DND-41 (cell line): ENCODE results near the gene SAMD4B.
A peak's percentile ranks its signal among the peaks of the same experiment; 100 is the strongest.
"Not testable (repeated sequence)": the region's sequence is repeated elsewhere in the genome, so short reads cannot be mapped to it uniquely, and the experiment has no call there.

Experiments used
- ATAC-seq: fragments of 200-7000 bp; cut with Tn5 transposase; 3 replicates; pipeline ENCODE4 v1.9.1; 2021; ENCODE audit warnings: low read depth; ENCODE audit not compliant: insufficient read depth
- DNase-seq: peaks from one replicate; pipeline ENCODE4 v3.0.0-alpha.2; 2020
- H2AFZ ChIP-seq: 2 replicates; pipeline ENCODE4 v1.6.0; 2012; ENCODE audit warnings: low read depth, low read length
- H3K27ac ChIP-seq: 2 replicates; pipeline ENCODE4 v1.5.1; 2012; ENCODE audit warnings: low read length, inconsistent platforms
- H3K27me3 ChIP-seq: fragments of 200-600 bp; sonication (generic); 2 replicates; pipeline ENCODE4 v1.6.0; 2012; ENCODE audit warnings: low read length, mild to moderate bottlenecking, inconsistent platforms; ENCODE audit not compliant: insufficient read depth, poor library complexity
- H3K36me3 ChIP-seq: 2 replicates; pipeline ENCODE4 v1.5.1; 2012; ENCODE audit warnings: low read length, inconsistent platforms; ENCODE audit not compliant: insufficient read depth
- H3K4me1 ChIP-seq: 2 replicates; pipeline ENCODE4 v1.5.1; 2012; ENCODE audit warnings: mild to moderate bottlenecking, low read length; ENCODE audit not compliant: insufficient read depth
- H3K4me2 ChIP-seq: 2 replicates; pipeline ENCODE4 v1.6.0; 2012; ENCODE audit warnings: mild to moderate bottlenecking, moderate library complexity, low read length, inconsistent platforms; ENCODE audit not compliant: insufficient read depth
- H3K4me3 ChIP-seq, 2 experiments: fragments of 200-600 bp in 1 of 2; shearing (Covaris generic) in 1 of 2; 2 replicates each; pipeline ENCODE4 v1.5.1; 2012 to 2016; ENCODE audit warnings: inconsistent platforms in 2 of 2, low read length in 2 of 2, mild to moderate bottlenecking in 2 of 2, low read depth in 1 of 2, moderate library complexity in 1 of 2
- H3K79me2 ChIP-seq: 2 replicates; pipeline ENCODE4 v1.6.0; 2012; ENCODE audit warnings: low read length, inconsistent platforms; ENCODE audit not compliant: insufficient read depth
- H3K9ac ChIP-seq: 2 replicates; pipeline ENCODE4 v1.6.0; 2012; ENCODE audit warnings: low read depth, mild to moderate bottlenecking, inconsistent platforms, low read length, moderate library complexity
- H3K9me3 ChIP-seq: 2 replicates; pipeline ENCODE4 v1.5.1; 2012; ENCODE audit warnings: low read length, moderate library complexity, mild to moderate bottlenecking, inconsistent platforms; ENCODE audit not compliant: insufficient read depth, severe bottlenecking
- H4K20me1 ChIP-seq: 2 replicates; pipeline ENCODE4 v1.6.0; 2012; ENCODE audit warnings: low read length; ENCODE audit not compliant: insufficient read depth
- EZH2 ChIP-seq: IDR thresholded peaks from 3 replicates; pipeline ENCODE4 v1.6.1; 2012; ENCODE audit warnings: borderline replicate concordance, low read depth, mild to moderate bottlenecking, moderate library complexity, low read length, inconsistent platforms; ENCODE audit not compliant: severe bottlenecking
- TF ChIP-seq, protein P1 (sequence below): IDR thresholded peaks from 2 replicates; pipeline ENCODE4 v1.5.1; 2012; ENCODE audit warnings: borderline replicate concordance, low read length, moderate library complexity, mild to moderate bottlenecking; ENCODE audit not compliant: poor library complexity, severe bottlenecking; ENCODE audit errors: extremely low read depth

Gene SAMD4B

GRCh38 chr19:39328046-39328705 lies 14.0 kb upstream of the SAMD4B start:
- H3K9ac ChIP-seq, result no peak overlapping the region
- no peak for TF ChIP-seq EZH2
- TF ChIP-seq, protein P1, sequence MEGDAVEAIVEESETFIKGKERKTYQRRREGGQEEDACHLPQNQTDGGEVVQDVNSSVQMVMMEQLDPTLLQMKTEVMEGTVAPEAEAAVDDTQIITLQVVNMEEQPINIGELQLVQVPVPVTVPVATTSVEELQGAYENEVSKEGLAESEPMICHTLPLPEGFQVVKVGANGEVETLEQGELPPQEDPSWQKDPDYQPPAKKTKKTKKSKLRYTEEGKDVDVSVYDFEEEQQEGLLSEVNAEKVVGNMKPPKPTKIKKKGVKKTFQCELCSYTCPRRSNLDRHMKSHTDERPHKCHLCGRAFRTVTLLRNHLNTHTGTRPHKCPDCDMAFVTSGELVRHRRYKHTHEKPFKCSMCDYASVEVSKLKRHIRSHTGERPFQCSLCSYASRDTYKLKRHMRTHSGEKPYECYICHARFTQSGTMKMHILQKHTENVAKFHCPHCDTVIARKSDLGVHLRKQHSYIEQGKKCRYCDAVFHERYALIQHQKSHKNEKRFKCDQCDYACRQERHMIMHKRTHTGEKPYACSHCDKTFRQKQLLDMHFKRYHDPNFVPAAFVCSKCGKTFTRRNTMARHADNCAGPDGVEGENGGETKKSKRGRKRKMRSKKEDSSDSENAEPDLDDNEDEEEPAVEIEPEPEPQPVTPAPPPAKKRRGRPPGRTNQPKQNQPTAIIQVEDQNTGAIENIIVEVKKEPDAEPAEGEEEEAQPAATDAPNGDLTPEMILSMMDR, result peak; percentile 94
- H3K36me3 ChIP-seq, result peaks cover 61% of the 10 kb centered on the region
- H4K20me1 ChIP-seq, result peaks cover 37% of the 10 kb centered on the region
- no peak overlapping the region for H2AFZ ChIP-seq
- H3K79me2 ChIP-seq, result peaks cover 36% of the 10 kb centered on the region
- H3K9me3 ChIP-seq, result no peaks in the 10 kb centered on the region
- no peaks in the 10 kb centered on the region for H3K27me3 ChIP-seq
- no peak overlapping the region for H3K4me2 ChIP-seq
- no peak overlapping the region for H3K4me3 ChIP-seq
- H3K27ac ChIP-seq, result 0 out of 2 replicates have a peak overlapping the region, but pooled peaks have one; percentile 7
- H3K4me1 ChIP-seq, result peaks cover 5% of the 10 kb centered on the region
- ATAC-seq (peak; percentile 72), DNase-seq (peak; percentile 80)

DNA sequence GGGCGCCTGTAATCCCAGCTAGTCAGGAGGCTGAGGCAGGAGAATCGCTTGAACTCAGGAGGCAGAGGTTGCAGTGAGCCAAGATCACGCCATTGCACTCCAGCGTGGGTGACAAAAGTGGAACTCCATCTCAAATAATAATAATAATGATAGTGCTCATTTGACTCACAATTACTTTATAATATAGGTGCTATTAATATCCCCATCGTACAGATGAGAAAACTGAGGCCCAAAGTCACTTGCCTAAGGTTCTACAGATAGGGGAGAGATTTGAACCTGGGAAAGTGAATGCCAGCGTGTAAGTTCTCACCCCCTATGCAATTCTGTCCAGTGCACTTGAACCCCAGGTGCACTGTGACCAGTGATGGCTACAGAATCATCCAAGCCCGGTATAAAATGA lies 12.3 kb upstream of the SAMD4B start:
- Histone ChIP-seq H3K4me3 (no peak overlapping the region), H3K27ac (no peak overlapping the region), H3K9ac (no peak overlapping the region), H3K36me3 (peaks cover 73% of the 10 kb centered on the region), H2AFZ (no peak overlapping the region), H4K20me1 (peaks cover 43% of the 10 kb centered on the region), H3K4me1 (peaks cover 21% of the 10 kb centered on the region), H3K79me2 (peaks cover 52% of the 10 kb centered on the region), H3K9me3 (no peaks in the 10 kb centered on the region), H3K4me2 (no peak overlapping the region), H3K27me3 (no peaks in the 10 kb centered on the region)
- ATAC-seq (no peak), DNase-seq (no peak)
- TF ChIP-seq, protein P1, result no peak
- no peak for TF ChIP-seq EZH2

GRCh38 chr19:39332293-39332692 lies 9.9 kb upstream of the SAMD4B start:
- Histone ChIP-seq H3K9ac (no peak overlapping the region), H2AFZ (no peak overlapping the region), H3K79me2 (peaks cover 59% of the 10 kb centered on the region), H3K27me3 (no peaks in the 10 kb centered on the region), H4K20me1 (peaks cover 32% of the 10 kb centered on the region), H3K36me3 (peaks cover 61% of the 10 kb centered on the region), H3K4me2 (no peak overlapping the region; the same call in 1 of the 2 replicates), H3K27ac (no peak overlapping the region), H3K4me1 (peaks cover 31% of the 10 kb centered on the region), H3K9me3 (no peaks in the 10 kb centered on the region), H3K4me3 (no peak overlapping the region)
- TF ChIP-seq, protein P1, result no peak
- TF ChIP-seq EZH2, result no peak
- ATAC-seq, result no peak
- no peak for DNase-seq

DNA sequence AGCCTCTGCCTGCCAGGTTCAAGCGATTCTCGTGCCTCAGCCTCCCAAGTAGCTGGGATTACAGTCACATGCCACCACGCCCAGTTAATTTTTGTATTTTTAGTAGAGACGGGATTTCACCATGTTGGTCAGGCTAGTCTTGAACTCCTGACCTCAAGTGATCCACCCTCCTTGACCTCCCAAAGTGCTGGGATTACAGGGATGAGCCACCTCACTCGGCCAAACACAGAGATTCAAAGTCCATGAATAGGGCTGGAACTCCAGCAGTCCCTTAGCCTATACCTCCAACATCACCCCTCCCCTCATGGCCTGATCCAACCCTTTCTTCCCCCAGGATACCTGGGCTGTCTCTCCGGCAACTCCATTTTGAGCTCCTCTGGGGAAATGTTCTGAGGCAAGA lies 9.5 kb upstream of the SAMD4B start:
- Histone ChIP-seq H3K27ac (peak overlapping the region; percentile 41), H3K9ac (0 out of 2 replicates have a peak overlapping the region, but pooled peaks have one; percentile 9), H3K4me2 (peak overlapping the region; percentile 50), H3K4me1 (peaks cover 35% of the 10 kb centered on the region), H3K36me3 (peaks cover 57% of the 10 kb centered on the region), H4K20me1 (peaks cover 27% of the 10 kb centered on the region), H3K4me3 (peak overlapping the region in 1 of 2 experiments; percentile 12; a peak in 1 of 4 replicates), H3K79me2 (peaks cover 55% of the 10 kb centered on the region)
- H3K27me3 ChIP-seq, DNase-seq, H3K9me3 ChIP-seq, H2AFZ ChIP-seq, ATAC-seq: not testable (repeated sequence)
